CD4-positive, alpha-beta memory T cell (primary cell): ENCODE results near the gene CXCR4. TPM values are rescaled to one million over a fixed set of nuclear protein-coding genes. Genes with fewer than 3 reads are reported as not detected.

Experiments used
- CTCF ChIA-PET: fragments of 350-600 bp; sonication (Branson Sonifier 250); formaldehyde crosslinking; loops from one replicate; lab custom pipeline; 2021; ENCODE audit warnings: inconsistent platforms; ENCODE audit not compliant: partially characterized antibody; lab: Charles Lee
- POLR2A ChIA-PET: fragments of 350-600 bp; sonication (Branson Sonifier 250); formaldehyde crosslinking; loops from one replicate; lab custom pipeline; 2021; ENCODE audit not compliant: partially characterized antibody; lab: Charles Lee
- DNase-seq, 5 donors: peaks; one replicate each; pipeline versions ENCODE4 v3.0.0 to v3.0.0-alpha.2; 2020 to 2022; ENCODE audit warnings: mixed read lengths in 1 of 5
- H3K27ac ChIP-seq: one replicate; pipeline ENCODE4 v1.7.0; 2013; ENCODE audit warnings: low read depth, low read length
- H3K27me3 ChIP-seq: 2 replicates; pipeline ENCODE4 v1.7.0; 2013; ENCODE audit warnings: mild to moderate bottlenecking, low read length, moderate library complexity; ENCODE audit not compliant: insufficient read depth
- H3K36me3 ChIP-seq: 2 replicates; pipeline ENCODE4 v1.7.0; 2013; ENCODE audit warnings: mild to moderate bottlenecking, low read length, moderate library complexity; ENCODE audit not compliant: insufficient read depth
- H3K4me1 ChIP-seq: 2 replicates; pipeline ENCODE4 v1.7.0; 2013; ENCODE audit warnings: mild to moderate bottlenecking, low read length, moderate library complexity; ENCODE audit not compliant: insufficient read depth
- H3K4me3 ChIP-seq, 2 donors: one replicate each; pipeline ENCODE4 v1.7.0; 2013; ENCODE audit warnings: low read length in 2 of 2, mild to moderate bottlenecking in 1 of 2
- H3K9me3 ChIP-seq, 2 donors: one replicate each; pipeline ENCODE4 v1.7.0; 2013; ENCODE audit warnings: low read length in 2 of 2, control low read depth in 1 of 2; ENCODE audit not compliant: control insufficient read depth in 1 of 2
- H3K27ac Mint-ChIP-seq, 7 donors: one replicate each; pipeline ENCODE4 v1.8.0; 2020 to 2021; ENCODE audit warnings: mixed read lengths in 7 of 7, mild to moderate bottlenecking in 6 of 7, inconsistent platforms in 3 of 7, moderate library complexity in 3 of 7
- H3K27me3 Mint-ChIP-seq, 2 donors: one replicate each; pipeline ENCODE4 v1.8.0; 2020 to 2021; ENCODE audit warnings: mixed read lengths in 2 of 2
- H3K36me3 Mint-ChIP-seq, 2 donors: one replicate each; pipeline ENCODE4 v1.8.0; 2020 to 2021; ENCODE audit warnings: mixed read lengths in 2 of 2, inconsistent platforms in 1 of 2, mild to moderate bottlenecking in 1 of 2
- H3K4me1 Mint-ChIP-seq, 4 donors: one replicate each; pipeline ENCODE4 v1.8.0; 2020 to 2021; ENCODE audit warnings: mixed read lengths in 4 of 4, mild to moderate bottlenecking in 1 of 4
- H3K4me3 Mint-ChIP-seq, 8 donors: one replicate each; pipeline ENCODE4 v1.8.0; 2020 to 2021; ENCODE audit warnings: mixed read lengths in 8 of 8, mild to moderate bottlenecking in 7 of 8, moderate library complexity in 6 of 8, inconsistent platforms in 3 of 8
- H3K9me3 Mint-ChIP-seq, 8 donors: one replicate each; pipeline ENCODE4 v1.8.0; 2020 to 2021; ENCODE audit warnings: mixed read lengths in 8 of 8, mild to moderate bottlenecking in 5 of 8, inconsistent platforms in 3 of 8, moderate library complexity in 1 of 8
- intact Hi-C: fragments of 100-400 bp; cut with micrococcal nuclease; formaldehyde crosslinking; loops from one replicate; pipeline ENCODE4 v1.15.1; 2023
- polyA plus RNA-seq, 2 donors: library from polyadenylated mRNA; unstranded; fragments of 300-500 nt; fragmentation: Illumina TruSeq; gene quantifications; one replicate each; pipeline ENCODE4 v1.2.3, GENCODE V29; 2021
- total RNA-seq, 2 experiments: library from RNA; stranded (reverse); gene quantifications; one replicate each; pipeline ENCODE4 v1.2.3, GENCODE V29; 2021

The CXCR4 gene
- total and polyA plus RNA-seq, 4 experiments from 2014 or later = 306 to 1,556 (median 338) TPM

GRCh38 chr2:136107051-136108033, 10.6 kb downstream of the CXCR4 start:
- H3K4me3 ChIP-seq = no peak overlapping the region
- peaks cover 0 to 2% (median 0%) of the 10 kb centered on the region in 8 donors for H3K9me3 Mint-ChIP-seq
- no peaks in the 10 kb centered on the region for H3K4me1 ChIP-seq
- no peak overlapping the region for H3K27ac Mint-ChIP-seq
- no peaks in the 10 kb centered on the region for H3K27me3 Mint-ChIP-seq
- H3K4me1 Mint-ChIP-seq = peaks cover 2 to 6% (median 5%) of the 10 kb centered on the region in 4 donors
- peaks cover 1 to 2% of the 10 kb centered on the region in 2 donors for H3K36me3 Mint-ChIP-seq
- H3K27ac ChIP-seq = no peak overlapping the region
- no peak overlapping the region for H3K4me3 Mint-ChIP-seq
- DNase-seq = no peak
- CTCF ChIA-PET = interaction anchor here (1.0 kb wide), 1 partner anchor 272 kb away, joined by 3 read pairs; no protein-coding TSS in a partner anchor
- no peaks in the 10 kb centered on the region for H3K36me3 ChIP-seq
- H3K27me3 ChIP-seq = no peaks in the 10 kb centered on the region
- H3K9me3 ChIP-seq = no peaks in the 10 kb centered on the region
- intact Hi-C loops = no loop called here
- POLR2A ChIA-PET = interaction anchor here (0.6 to 2.4 kb wide), 4 partner anchors 9 to 146 kb away, joined by 3 to 7 read pairs (median 3); no protein-coding TSS in a partner anchor

GRCh38 chr2:136106505-136106904, 11.4 kb downstream of the CXCR4 start:
- H3K36me3 ChIP-seq = no peaks in the 10 kb centered on the region
- Mint-ChIP-seq H3K4me3 (no peak overlapping the region), H3K36me3 (no peaks in the 10 kb centered on the region), H3K4me1 (peaks cover 0 to 4% (median 2%) of the 10 kb centered on the region in 4 donors), H3K27ac (no peak overlapping the region), H3K9me3 (peaks cover 0 to 2% (median 0%) of the 10 kb centered on the region in 8 donors), H3K27me3 (no peaks in the 10 kb centered on the region)
- no peak for DNase-seq
- no peaks in the 10 kb centered on the region for H3K27me3 ChIP-seq
- no peak overlapping the region for H3K27ac ChIP-seq
- ChIA-PET POLR2A (interaction anchor here (0.6 to 2.4 kb wide), 3 partner anchors 10 to 103 kb away, joined by 3 to 7 read pairs (median 3); no protein-coding TSS in a partner anchor), CTCF (no interaction called here)
- no peak overlapping the region for H3K4me3 ChIP-seq
- H3K4me1 ChIP-seq = no peaks in the 10 kb centered on the region
- intact Hi-C loops = no loop called here
- no peaks in the 10 kb centered on the region for H3K9me3 ChIP-seq

GRCh38 chr2:136104977-136105376, 13.0 kb downstream of the CXCR4 start:
- intact Hi-C loops = no loop called here
- Histone ChIP-seq H3K4me3 (no peak overlapping the region), H3K4me1 (no peaks in the 10 kb centered on the region), H3K9me3 (no peaks in the 10 kb centered on the region), H3K27me3 (no peaks in the 10 kb centered on the region), H3K36me3 (no peaks in the 10 kb centered on the region), H3K27ac (no peak overlapping the region)
- H3K27ac Mint-ChIP-seq = no peak overlapping the region
- H3K4me3 Mint-ChIP-seq = no peak overlapping the region
- H3K36me3 Mint-ChIP-seq = no peaks in the 10 kb centered on the region
- peaks cover 0 to 3% (median 0%) of the 10 kb centered on the region in 4 donors for H3K4me1 Mint-ChIP-seq
- peaks cover 0 to 4% (median 0%) of the 10 kb centered on the region in 8 donors for H3K9me3 Mint-ChIP-seq
- POLR2A ChIA-PET = no interaction called here
- CTCF ChIA-PET = no interaction called here
- no peaks in the 10 kb centered on the region for H3K27me3 Mint-ChIP-seq
- DNase-seq = no peak

- CTCF ChIA-PET = no interaction called here
- peaks cover 0 to 4% (median 0%) of the 10 kb centered on the region in 8 donors for H3K9me3 Mint-ChIP-seq
- H3K36me3 Mint-ChIP-seq = no peaks in the 10 kb centered on the region
- no peaks in the 10 kb centered on the region for H3K9me3 ChIP-seq
- H3K36me3 ChIP-seq = no peaks in the 10 kb centered on the region
- H3K27me3 ChIP-seq = no peaks in the 10 kb centered on the region
- POLR2A ChIA-PET = no interaction called here
- H3K27ac Mint-ChIP-seq = peak overlapping the region in 2 of 7 donors; percentile 16 to 51
- intact Hi-C loops = no loop called here
- H3K4me1 ChIP-seq = no peaks in the 10 kb centered on the region
- no peak overlapping the region for H3K27ac ChIP-seq
- DNase-seq = no peak
- no peak overlapping the region for H3K4me3 ChIP-seq
- H3K27me3 Mint-ChIP-seq = no peaks in the 10 kb centered on the region
- H3K4me3 Mint-ChIP-seq = no peak overlapping the region
- H3K4me1 Mint-ChIP-seq = peaks cover 0 to 2% (median under 1%) of the 10 kb centered on the region in 4 donors
Observed at GRCh38 chr2:136101042-136101441, 16.9 kb downstream of the CXCR4 start.

GRCh38 chr2:136098441-136098840, 19.5 kb downstream of the CXCR4 start:
- Mint-ChIP-seq H3K4me3 (no peak overlapping the region), H3K36me3 (no peaks in the 10 kb centered on the region)

GRCh38 chr2:136093583-136093982, 24.4 kb downstream of the CXCR4 start:
- DNase-seq = no peak
- Histone ChIP-seq H3K27me3 (no peaks in the 10 kb centered on the region), H3K27ac (no peak overlapping the region), H3K36me3 (no peaks in the 10 kb centered on the region), H3K9me3 (no peaks in the 10 kb centered on the region), H3K4me3 (no peak overlapping the region), H3K4me1 (peaks cover 14% of the 10 kb centered on the region)
- H3K27ac Mint-ChIP-seq = no peak overlapping the region
- peaks cover 6 to 15% (median 8%) of the 10 kb centered on the region in 4 donors for H3K4me1 Mint-ChIP-seq
- no peaks in the 10 kb centered on the region for H3K27me3 Mint-ChIP-seq
- no peak overlapping the region for H3K4me3 Mint-ChIP-seq
- no peaks in the 10 kb centered on the region for H3K9me3 Mint-ChIP-seq
- no peaks in the 10 kb centered on the region for H3K36me3 Mint-ChIP-seq
- intact Hi-C loops = no loop called here
- POLR2A ChIA-PET = no interaction called here
- CTCF ChIA-PET = no interaction called here

More at GRCh38 chr2:136098441-136098840, 19.5 kb downstream of the CXCR4 start:
- no peaks in the 10 kb centered on the region for H3K27me3 Mint-ChIP-seq
- no peaks in the 10 kb centered on the region for H3K9me3 ChIP-seq
- ChIA-PET CTCF (interaction anchor here (1.5 kb wide), 1 partner anchor 13 kb away, joined by 3 read pairs; no protein-coding TSS in a partner anchor), POLR2A (no interaction called here)
- intact Hi-C loops = no loop called here
- no peaks in the 10 kb centered on the region for H3K4me1 ChIP-seq
- no peak overlapping the region for H3K27ac ChIP-seq
- DNase-seq = no peak
- no peaks in the 10 kb centered on the region for H3K27me3 ChIP-seq
- H3K4me1 Mint-ChIP-seq = peaks cover 0 to 2% (median under 1%) of the 10 kb centered on the region in 4 donors
- H3K4me3 ChIP-seq = no peak overlapping the region
- H3K9me3 Mint-ChIP-seq = peaks cover 0 to 4% (median 0%) of the 10 kb centered on the region in 8 donors
- H3K27ac Mint-ChIP-seq = peak overlapping the region in 2 of 7 donors; percentile 15 to 49
- H3K36me3 ChIP-seq = no peaks in the 10 kb centered on the region

- DNase-seq = peak in 4 of 5 donors; percentile 16 to 49 (median 24)
- Mint-ChIP-seq H3K36me3 (no peaks in the 10 kb centered on the region), H3K4me1 (peaks cover 5 to 15% (median 9%) of the 10 kb centered on the region in 4 donors), H3K27ac (peak overlapping the region in 5 of 7 donors; percentile 16 to 84 (median 52)), H3K27me3 (no peaks in the 10 kb centered on the region), H3K4me3 (peak overlapping the region in 3 of 8 donors; percentile 3 to 57 (median 15)), H3K9me3 (no peaks in the 10 kb centered on the region)
- no peak overlapping the region for H3K27ac ChIP-seq
- CTCF ChIA-PET = no interaction called here
- no peaks in the 10 kb centered on the region for H3K36me3 ChIP-seq
- peaks cover 14% of the 10 kb centered on the region for H3K4me1 ChIP-seq
- no peaks in the 10 kb centered on the region for H3K9me3 ChIP-seq
- POLR2A ChIA-PET = interaction anchor here (2.3 kb wide), 1 partner anchor 25 kb away, joined by 5 read pairs; no protein-coding TSS in a partner anchor
- H3K4me3 ChIP-seq = no peak overlapping the region
- intact Hi-C loops = no loop called here
- H3K27me3 ChIP-seq = no peaks in the 10 kb centered on the region
Observed at GRCh38 chr2:136091899-136092298, 26.1 kb downstream of the CXCR4 start.
